Breast epithelium (tissue), 3 donors: ENCODE measurements around the gene FER.

Experiments used
- POLR2A ChIP-seq: fragments of 450-650 bp; IDR thresholded peaks from one replicate; pipeline ENCODE4 v1.6.1; 2016; ENCODE audit warnings: antibody characterized with exemption, mild to moderate bottlenecking, moderate library complexity
- TF ChIP-seq, protein P1 (sequence below), 3 donors: fragments of 450-650 bp; IDR thresholded peaks; one replicate each; pipeline ENCODE4 v1.5.1; 2016 to 2017; ENCODE audit warnings: antibody characterized with exemption in 3 of 3, mild to moderate bottlenecking in 3 of 3, moderate library complexity in 3 of 3

- TF ChIP-seq, protein P1, sequence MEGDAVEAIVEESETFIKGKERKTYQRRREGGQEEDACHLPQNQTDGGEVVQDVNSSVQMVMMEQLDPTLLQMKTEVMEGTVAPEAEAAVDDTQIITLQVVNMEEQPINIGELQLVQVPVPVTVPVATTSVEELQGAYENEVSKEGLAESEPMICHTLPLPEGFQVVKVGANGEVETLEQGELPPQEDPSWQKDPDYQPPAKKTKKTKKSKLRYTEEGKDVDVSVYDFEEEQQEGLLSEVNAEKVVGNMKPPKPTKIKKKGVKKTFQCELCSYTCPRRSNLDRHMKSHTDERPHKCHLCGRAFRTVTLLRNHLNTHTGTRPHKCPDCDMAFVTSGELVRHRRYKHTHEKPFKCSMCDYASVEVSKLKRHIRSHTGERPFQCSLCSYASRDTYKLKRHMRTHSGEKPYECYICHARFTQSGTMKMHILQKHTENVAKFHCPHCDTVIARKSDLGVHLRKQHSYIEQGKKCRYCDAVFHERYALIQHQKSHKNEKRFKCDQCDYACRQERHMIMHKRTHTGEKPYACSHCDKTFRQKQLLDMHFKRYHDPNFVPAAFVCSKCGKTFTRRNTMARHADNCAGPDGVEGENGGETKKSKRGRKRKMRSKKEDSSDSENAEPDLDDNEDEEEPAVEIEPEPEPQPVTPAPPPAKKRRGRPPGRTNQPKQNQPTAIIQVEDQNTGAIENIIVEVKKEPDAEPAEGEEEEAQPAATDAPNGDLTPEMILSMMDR (IDR thresholded peaks at IDR 0.05): no peak
- no peak for TF ChIP-seq POLR2A
These were observed 199.5 kb downstream of the FER start for GRCh38 chr5:108947164-108947563.
